HG02840 (cell line): ENCODE results near the gene HMGCLL1.

Experiments used
- ATAC-seq: cut with Tn5 transposase; IDR thresholded peaks from one replicate; pipeline ENCODE4 v1.9.1; 2021; ENCODE audit warnings: mild to moderate bottlenecking, moderate library complexity, moderate number of reproducible peaks; ENCODE audit not compliant: unreplicated experiment, low FRiP score

Gene HMGCLL1

GRCh38 chr6:55536391-55536956 is 42.5 kb downstream of the HMGCLL1 start:
- no peak for ATAC-seq

GRCh38 chr6:55531496-55531895 is 47.5 kb downstream of the HMGCLL1 start:
- no peak for ATAC-seq

DNA sequence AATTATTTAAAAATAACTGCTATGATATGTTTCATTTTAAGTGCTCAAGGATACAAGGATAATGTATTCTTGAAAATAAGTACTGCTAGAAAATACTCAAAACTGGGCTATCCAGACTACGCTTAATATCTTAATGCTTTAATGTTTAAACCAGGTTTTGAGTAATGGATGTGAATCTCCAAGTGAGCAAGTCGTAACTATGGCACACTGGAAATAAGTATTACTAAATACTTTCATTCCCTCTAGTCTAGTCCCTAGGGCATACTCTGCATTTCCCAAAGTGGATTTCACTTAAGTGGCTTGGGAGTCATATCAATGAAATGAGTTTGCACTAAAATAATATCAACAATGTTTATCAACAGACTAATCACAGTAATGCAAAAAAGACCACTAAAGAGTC is 48.1 kb downstream of the HMGCLL1 start:
- no peak for ATAC-seq

DNA sequence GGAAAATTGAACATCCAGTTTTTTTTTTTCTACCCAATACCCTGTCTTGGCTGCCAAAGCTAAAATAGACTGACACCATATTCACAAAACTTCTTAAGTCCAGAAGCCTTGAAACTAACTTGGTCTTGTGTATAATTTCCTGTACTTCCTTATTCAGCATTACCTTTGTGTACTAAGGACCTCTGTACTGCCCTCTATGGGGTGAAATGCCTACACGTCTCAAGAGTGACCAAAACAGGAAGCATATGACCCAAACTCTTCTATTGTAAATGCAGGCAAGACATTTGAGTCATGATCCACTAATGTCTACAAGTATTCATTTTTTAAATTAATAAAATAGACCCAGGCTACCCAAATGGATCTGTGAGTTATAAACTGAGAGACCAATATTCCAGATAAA is 50.4 kb downstream of the HMGCLL1 start:
- ATAC-seq: no peak

GRCh38 chr6:55524441-55524840 is 54.6 kb downstream of the HMGCLL1 start:
- ATAC-seq: no peak

DNA sequence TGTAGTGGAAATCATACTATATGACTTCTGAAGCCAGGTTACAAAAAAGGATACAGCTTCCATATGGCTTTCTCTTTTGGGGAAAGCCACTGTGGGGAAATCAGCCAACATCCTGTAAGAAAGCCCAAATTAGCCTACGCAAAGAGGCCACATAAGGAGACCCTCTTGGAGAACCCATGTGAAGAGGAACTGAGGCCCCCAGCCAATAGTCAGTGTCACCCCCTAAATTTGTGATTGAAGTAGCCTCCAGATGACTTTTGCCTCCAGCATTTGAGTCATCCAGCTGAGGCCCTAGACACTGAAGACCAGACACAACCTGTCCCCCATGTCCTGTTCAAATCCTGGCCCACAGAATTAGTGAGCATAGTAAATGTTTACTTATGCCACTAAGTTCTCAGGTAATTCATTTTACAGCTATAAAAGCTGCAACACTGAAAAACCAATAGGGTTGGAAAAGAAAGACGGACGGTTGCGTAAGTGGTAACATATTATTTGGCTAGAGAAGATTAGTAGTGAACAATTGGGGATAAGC is 60.4 kb downstream of the HMGCLL1 start:
- no peak for ATAC-seq

DNA sequence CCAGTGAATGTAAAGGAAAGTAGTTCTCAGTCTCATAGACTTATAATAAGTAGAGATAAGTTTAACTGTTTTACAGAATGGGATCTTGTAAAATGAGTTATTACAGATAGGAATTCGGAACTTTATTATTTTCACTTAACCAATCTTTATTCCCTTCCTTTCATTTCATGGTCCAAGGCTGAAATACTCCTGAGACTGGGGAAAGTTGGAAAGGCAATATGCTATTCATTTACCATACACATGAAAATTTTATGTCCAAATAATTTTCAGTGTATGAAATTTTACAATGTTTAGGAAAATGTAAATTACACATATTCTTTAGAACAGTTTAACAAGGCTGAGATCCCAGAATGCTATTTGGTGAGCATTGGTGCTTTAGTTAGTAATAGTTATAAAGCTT is 62.3 kb downstream of the HMGCLL1 start:
- ATAC-seq: no peak

GRCh38 chr6:55512904-55513303 is 66.1 kb downstream of the HMGCLL1 start:
- ATAC-seq: no peak

GRCh38 chr6:55511122-55511800 is 67.7 kb downstream of the HMGCLL1 start:
- no peak for ATAC-seq

DNA sequence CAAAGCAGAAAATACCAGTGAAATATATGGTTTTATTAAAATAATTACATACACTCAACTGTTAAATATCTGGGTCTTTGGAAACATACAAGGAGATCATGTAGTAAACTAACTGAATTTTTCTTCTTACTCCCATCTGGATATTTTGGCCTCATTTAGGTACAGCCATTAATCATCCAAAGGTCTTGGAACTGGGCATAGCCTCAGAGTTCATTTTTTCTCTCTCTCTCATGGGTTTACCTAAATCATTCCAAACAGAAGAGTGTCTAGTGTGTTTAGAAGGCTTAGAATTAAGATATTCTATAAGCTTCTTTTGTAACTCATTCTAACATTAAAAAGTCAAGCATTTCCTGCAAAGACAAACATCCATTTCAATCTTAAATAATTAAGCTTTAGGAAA is 79.4 kb downstream of the HMGCLL1 start:
- no peak for ATAC-seq

- no peak for ATAC-seq
Observed at GRCh38 chr6:55497694-55498093, 81.3 kb downstream of the HMGCLL1 start.

DNA sequence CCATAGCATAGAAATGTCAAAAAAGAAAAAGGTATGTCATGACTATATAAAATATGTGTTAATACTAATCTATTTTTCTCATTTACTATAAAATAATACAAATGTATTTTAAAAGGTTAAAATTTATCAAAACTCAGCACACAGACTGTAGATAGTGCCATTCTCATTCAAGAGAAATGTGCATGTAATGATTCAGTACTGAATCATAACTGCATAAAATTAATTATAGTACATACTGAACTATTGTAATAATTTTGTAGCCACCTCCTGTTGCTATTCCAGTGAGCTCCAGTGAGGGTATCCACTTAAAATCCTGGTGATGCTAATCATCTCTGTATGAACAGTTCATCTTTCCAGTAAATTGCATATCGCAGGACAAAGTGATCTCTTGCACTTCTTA is 82.8 kb downstream of the HMGCLL1 start:
- ATAC-seq: no peak

DNA sequence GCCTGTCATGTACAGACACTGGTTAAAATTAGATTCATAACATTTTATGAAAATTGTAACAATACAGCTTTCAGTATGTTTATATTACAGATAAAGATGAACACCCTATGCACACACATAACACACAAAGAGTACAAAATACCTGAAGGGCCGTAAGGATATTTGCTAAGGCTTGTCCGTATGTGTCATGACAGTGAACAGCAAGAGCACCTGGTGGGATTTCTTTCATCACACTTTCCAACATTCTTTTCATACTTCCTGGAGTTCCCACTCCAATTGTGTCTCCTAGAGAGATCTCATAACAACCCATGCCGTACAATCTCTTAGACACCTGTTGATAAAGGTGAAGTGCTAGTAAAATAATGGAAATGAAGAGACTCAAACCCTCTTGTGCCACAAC is 83.7 kb downstream of the HMGCLL1 start:
- no peak for ATAC-seq

GRCh38 chr6:55494411-55494810 is 84.6 kb downstream of the HMGCLL1 start:
- ATAC-seq: no peak

DNA sequence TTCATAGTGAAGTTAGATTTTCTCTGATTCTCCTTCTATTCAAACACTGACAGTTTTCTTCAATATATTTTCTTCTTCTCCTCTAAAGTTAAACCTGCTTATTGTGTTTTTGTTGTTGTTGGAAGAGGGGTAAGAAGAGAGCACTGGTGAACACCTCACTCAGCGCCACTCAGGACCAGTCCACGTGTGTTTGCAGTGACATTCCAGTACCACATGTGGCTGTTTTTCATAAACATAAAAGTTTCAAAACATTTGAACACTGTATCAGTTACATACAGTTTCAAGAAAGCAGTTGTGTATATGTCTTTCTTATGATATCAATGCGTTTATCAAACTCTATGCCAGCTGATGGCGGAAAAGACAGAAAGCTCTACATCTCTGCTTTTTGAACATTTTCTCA is 86.7 kb downstream of the HMGCLL1 start:
- no peak for ATAC-seq

- no peak for ATAC-seq
Observed at GRCh38 chr6:55490871-55491270, 88.1 kb downstream of the HMGCLL1 start.

DNA sequence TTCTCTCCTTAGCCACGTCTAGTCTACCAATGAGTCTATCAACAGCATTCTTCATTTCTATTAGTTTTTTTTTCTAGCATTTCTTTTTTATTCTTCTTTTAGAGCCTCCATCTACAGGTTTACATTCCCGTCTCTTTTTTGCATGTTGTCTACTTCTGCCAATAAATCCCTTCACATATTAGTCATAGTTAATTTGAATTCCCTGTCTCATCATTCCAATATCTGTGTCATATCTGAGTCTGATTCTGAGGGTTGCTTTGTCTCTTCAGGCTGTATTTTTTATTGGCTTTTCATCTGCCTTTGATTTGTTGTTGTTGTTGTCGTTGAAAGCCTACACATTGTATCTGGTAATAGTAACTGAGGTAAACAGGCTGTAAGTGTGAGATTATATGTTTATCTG is 104.6 kb downstream of the HMGCLL1 start:
- no peak for ATAC-seq

DNA sequence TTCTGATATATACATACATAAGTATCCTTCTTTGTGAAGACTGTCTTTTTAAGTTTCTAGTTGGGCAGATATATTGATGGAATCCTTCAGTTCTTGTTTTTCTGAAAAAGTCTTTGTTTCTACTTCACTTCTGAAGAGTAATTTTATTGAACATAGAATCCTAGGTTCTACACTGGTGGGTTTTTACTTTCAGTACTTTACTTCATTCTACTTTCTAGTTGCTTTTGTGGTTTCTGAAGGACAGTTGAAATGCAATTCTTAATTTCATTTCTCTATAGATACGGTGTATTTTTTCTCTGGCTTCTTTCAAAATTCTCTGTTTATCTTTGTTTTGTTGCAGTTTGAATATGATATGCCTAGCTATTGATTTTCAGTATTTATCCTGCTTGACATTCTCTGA is 105.3 kb downstream of the HMGCLL1 start:
- no peak for ATAC-seq

DNA sequence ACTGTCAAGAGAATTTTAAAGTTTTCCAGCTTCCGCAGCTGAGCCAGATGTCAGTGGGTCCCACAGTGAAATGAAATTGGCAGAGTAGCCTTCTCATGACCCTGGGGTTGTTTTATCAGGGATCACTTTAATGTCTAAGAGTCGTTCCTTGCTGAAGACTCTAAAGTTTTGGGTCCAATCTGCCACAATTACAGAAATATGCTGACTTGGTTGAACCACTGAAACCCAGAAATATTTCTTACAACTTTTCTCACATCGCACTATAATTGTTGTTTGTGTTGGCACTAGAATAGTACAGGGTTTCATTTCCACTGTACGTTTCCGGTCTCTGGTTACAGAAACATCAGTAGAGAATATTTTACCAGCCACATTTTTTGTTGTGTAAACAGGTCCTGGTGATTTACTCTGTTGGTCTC is 109.0 kb downstream of the HMGCLL1 start:
- ATAC-seq: no peak

GRCh38 chr6:55456016-55456415 is 123.0 kb downstream of the HMGCLL1 start:
- no peak for ATAC-seq

DNA sequence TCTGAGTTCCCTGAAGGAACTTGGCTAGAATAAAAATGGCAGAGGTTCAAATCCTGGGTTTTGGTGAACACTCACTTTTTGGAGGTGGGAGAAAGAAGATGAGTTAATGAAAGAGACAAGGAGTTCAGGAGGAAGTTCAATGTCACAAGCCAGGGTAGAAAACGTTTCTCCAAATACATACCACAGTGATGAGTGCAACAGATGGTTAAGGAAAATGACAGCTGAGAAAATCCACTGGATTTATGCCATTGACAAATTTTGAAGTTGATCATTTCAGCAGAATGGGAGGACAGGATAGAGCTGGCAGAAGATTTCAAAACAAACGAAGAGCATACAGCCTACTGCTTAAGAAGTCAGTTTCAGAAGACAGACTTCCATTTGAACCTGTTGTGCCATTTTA is 129.0 kb downstream of the HMGCLL1 start:
- ATAC-seq: no peak

GRCh38 chr6:55449225-55449624 is 129.8 kb downstream of the HMGCLL1 start:
- ATAC-seq: no peak
